BJ (cell line): ENCODE measurements around the gene SPIRE2. TPM values are rescaled to one million over a fixed set of nuclear protein-coding genes. Genes with fewer than 3 reads are reported as not detected.

Source experiments
- CTCF ChIA-PET: fragments of 350-600 bp; formaldehyde crosslinking; extraction: SDS; loops from one replicate; lab custom pipeline; 2021; ENCODE audit warnings: antibody characterized with exemption, inconsistent platforms; lab: Yijun Ruan, JAX
- POLR2A ChIA-PET: fragments of 300-600 bp; sonication (Branson Sonifier 250); formaldehyde crosslinking; extraction: SDS; loops from one replicate; lab custom pipeline; 2021; ENCODE audit warnings: antibody characterized with exemption; lab: Charles Lee
- DNase-seq: peaks from one replicate; pipeline ENCODE4 v3.0.0-alpha.2; 2011; ENCODE audit warnings: low read depth
- H3K27me3 ChIP-seq: 2 replicates; pipeline ENCODE4 v1.6.0; 2011; ENCODE audit warnings: low read length; ENCODE audit not compliant: control insufficient read depth, insufficient read depth
- H3K36me3 ChIP-seq: 2 replicates; pipeline ENCODE4 v1.5.1; 2011; ENCODE audit warnings: low read length; ENCODE audit not compliant: control insufficient read depth, insufficient read depth
- H3K4me3 ChIP-seq: 2 replicates; pipeline ENCODE4 v1.5.1; 2011; ENCODE audit warnings: low read depth, mild to moderate bottlenecking, control low read depth, low read length
- polyA plus RNA-seq: library from polyadenylated mRNA; depleted of rRNA; stranded (reverse); fragments of >200 nt; gene quantifications from 2 replicates; pipeline ENCODE4 v1.2.3, GENCODE V29; 2011
- TF ChIP-seq, protein P1 (sequence below): IDR thresholded peaks from 2 replicates; pipeline ENCODE4 v1.5.1; 2011; ENCODE audit warnings: low read depth, mild to moderate bottlenecking, control low read depth, inconsistent platforms, low read length, moderate library complexity; ENCODE audit not compliant: insufficient read depth

The SPIRE2 gene
- polyA plus RNA-seq, 1 experiment: 2.3 TPM

DNA sequence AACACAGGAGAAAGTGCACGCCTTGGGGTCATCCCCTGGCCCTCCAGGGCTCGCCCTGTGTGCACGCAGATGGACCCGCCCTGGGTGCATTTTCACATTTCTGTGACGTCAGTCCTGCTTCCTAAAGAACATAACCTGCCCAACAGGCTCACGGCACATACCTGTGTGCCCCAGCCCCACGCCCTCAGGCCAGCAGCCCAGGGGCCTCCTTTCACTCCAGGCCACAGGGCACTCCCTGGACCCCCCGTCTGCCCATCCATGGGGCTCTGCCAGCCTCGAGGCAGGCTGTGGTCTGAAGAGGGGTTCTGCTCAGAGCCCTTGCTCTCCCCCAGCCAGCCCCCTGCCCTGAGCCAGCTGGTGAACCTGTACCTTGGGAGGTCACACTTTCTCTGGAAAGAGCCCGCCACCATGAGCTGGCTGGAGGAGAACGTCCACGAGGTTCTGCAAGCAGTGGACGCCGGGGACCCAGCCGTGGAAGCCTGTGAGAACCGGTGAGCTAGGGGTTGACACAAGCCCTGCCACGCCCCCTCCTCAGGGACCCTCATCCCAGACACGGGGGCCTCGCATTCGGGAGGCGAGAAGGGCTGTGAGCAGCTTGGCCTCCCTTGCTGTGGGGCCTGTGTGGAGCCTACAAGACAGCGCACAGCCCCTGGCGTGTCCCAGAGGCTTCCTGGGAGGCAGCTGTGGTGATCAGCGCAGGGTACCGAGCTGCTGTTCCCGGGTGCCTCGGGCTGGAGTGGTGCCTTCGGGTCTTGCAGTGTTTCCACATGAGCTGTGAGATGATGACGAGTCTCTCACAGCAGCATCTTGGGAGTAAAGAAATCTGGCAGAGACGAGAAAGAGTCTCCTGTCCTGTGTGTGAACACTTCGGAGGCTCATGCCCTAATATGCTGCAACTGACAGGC lies 76.6 kb downstream of the SPIRE2 start:
- CTCF ChIA-PET: no interaction called here
- DNase-seq: no peak
- no peak overlapping the region for H3K4me3 ChIP-seq
- no peaks in the 10 kb centered on the region for H3K27me3 ChIP-seq
- POLR2A ChIA-PET: no interaction called here
- peaks cover 47% of the 10 kb centered on the region for H3K36me3 ChIP-seq
- TF ChIP-seq, protein P1, sequence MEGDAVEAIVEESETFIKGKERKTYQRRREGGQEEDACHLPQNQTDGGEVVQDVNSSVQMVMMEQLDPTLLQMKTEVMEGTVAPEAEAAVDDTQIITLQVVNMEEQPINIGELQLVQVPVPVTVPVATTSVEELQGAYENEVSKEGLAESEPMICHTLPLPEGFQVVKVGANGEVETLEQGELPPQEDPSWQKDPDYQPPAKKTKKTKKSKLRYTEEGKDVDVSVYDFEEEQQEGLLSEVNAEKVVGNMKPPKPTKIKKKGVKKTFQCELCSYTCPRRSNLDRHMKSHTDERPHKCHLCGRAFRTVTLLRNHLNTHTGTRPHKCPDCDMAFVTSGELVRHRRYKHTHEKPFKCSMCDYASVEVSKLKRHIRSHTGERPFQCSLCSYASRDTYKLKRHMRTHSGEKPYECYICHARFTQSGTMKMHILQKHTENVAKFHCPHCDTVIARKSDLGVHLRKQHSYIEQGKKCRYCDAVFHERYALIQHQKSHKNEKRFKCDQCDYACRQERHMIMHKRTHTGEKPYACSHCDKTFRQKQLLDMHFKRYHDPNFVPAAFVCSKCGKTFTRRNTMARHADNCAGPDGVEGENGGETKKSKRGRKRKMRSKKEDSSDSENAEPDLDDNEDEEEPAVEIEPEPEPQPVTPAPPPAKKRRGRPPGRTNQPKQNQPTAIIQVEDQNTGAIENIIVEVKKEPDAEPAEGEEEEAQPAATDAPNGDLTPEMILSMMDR: no peak

DNA sequence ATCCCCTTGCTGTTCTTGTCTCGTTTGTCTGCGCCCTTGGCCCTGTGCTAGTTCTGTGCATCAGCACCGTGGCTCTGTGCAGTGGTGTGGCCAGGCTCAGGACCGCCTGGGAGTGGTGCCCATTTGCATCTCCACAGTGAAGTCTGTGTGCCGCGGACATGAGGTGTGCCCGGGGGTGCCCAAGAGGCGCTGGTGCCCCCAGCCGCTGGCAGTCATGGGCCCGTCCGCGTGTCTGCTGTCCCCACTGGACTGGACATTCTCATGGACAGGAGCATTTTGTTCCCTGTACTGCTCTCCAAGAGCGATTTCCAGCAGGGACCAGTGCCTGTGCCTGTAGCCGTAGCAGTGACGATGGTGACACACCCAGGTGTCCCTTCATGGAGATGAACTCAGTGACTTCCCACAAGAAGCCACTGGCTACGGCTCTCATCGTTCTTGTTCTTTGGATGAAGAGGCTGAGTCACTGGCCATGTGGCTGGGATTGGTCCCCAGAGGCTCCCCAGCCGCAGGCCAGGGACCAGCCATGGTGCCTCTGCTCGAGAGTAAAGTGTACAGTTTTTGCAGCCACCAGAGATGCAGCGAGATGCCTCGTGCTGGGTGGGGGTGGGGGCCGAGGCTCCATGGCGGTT lies 77.3 kb downstream of the SPIRE2 start:
- TF ChIP-seq, protein P1: no peak
- no peak for DNase-seq
- ChIA-PET POLR2A (no interaction called here), CTCF (interaction anchor here (1.2 kb wide), 1 partner anchor 13 kb away, joined by 6 read pairs; the partner anchor contains the start of gene MC1R)
- Histone ChIP-seq H3K27me3 (no peaks in the 10 kb centered on the region), H3K36me3 (peaks cover 46% of the 10 kb centered on the region), H3K4me3 (no peak overlapping the region)

- ChIA-PET POLR2A (no interaction called here), CTCF (interaction anchor here (1.2 kb wide), 1 partner anchor 12 kb away, joined by 6 read pairs; the partner anchor contains the start of gene MC1R)
- peaks cover 46% of the 10 kb centered on the region for H3K36me3 ChIP-seq
- DNase-seq: no peak
- no peaks in the 10 kb centered on the region for H3K27me3 ChIP-seq
- no peak overlapping the region for H3K4me3 ChIP-seq
- TF ChIP-seq, protein P1: no peak
Observed at GRCh38 chr16:89906140-89907025, 78.1 kb downstream of the SPIRE2 start.

DNA sequence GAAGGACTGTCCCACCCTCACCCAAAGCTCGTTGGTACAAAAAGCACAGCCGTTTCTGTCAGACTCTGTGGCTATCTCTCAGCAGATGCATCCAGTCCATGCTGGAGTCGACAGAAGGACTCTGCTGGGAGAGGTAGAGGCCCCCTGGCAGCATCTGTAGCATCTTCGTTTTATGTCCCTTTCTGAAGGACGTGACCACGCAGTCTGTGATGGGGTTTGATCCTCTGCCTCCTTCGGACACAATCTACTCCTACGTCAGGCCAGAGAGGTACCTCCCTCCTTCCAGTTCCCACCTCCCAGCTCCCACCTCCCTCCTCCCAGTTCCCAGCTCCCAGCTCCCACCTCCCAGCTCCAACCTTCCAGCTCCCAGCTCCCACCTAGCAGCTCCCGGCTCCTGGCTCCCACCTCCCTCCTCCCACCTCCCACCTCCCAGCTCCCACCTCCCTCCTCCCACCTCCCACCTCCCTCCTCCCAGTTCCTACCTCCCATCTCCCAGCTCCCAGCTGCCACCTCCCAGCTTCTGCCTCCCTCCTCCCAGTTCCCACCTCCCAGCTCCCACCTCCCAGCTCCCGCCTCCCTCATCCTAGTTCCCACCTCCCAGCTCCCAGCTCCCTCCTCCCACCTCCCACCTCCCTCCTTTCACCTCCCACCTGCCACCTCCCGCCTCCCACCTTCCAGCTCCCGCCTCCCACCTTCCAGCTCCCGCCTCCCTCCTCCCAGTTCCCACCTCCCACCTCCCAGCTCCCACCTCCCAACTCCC lies 79.0 kb downstream of the SPIRE2 start:
- TF ChIP-seq, protein P1: no peak
- ChIA-PET CTCF (interaction anchor here (1.2 to 6.6 kb wide), 3 partner anchors 11 to 16 kb away, joined by 6 to 48 read pairs (median 6); partner anchors contain the start of genes MC1R and TUBB3), POLR2A (interaction anchor here (0.6 kb wide), 1 partner anchor 164 kb away, joined by 3 read pairs; no protein-coding TSS in a partner anchor)
- peaks cover 48% of the 10 kb centered on the region for H3K36me3 ChIP-seq
- no peak overlapping the region for H3K4me3 ChIP-seq
- H3K27me3 ChIP-seq: no peaks in the 10 kb centered on the region
- no peak for DNase-seq
